NCI-H446 (cell line): Measurements from ENCODE around the gene PSME3.
"Not testable (repeated sequence)": the region's sequence is repeated elsewhere in the genome, so short reads cannot be mapped to it uniquely, and the experiment has no call there.

Source experiments
- DNase-seq, 2 experiments: peaks; one replicate each; lab custom pipeline; 2025; lab: John Stamatoyannopoulos, UW

PSME3 gene

DNA sequence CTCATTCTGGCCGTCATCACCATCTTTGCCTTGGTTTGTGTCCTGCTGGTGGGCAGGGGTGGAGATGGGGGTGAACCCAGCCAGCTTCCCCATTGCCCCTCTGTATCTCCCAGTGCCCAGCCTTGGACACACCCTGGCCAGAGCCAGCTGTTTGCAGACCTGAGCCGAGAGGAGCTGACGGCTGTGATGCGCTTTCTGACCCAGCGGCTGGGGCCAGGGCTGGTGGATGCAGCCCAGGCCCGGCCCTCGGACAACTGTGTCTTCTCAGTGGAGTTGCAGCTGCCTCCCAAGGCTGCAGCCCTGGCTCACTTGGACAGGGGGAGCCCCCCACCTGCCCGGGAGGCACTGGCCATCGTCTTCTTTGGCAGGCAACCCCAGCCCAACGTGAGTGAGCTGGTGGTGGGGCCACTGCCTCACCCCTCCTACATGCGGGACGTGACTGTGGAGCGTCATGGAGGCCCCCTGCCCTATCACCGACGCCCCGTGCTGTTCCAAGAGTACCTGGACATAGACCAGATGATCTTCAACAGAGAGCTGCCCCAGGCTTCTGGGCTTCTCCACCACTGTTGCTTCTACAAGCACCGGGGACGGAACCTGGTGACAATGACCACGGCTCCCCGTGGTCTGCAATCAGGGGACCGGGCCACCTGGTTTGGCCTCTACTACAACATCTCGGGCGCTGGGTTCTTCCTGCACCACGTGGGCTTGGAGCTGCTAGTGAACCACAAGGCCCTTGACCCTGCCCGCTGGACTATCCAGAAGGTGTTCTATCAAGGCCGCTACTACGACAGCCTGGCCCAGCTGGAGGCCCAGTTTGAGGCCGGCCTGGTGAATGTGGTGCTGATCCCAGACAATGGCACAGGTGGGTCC is 18.4 kb downstream of the PSME3 start:
- not testable (repeated sequence) for DNase-seq

DNA sequence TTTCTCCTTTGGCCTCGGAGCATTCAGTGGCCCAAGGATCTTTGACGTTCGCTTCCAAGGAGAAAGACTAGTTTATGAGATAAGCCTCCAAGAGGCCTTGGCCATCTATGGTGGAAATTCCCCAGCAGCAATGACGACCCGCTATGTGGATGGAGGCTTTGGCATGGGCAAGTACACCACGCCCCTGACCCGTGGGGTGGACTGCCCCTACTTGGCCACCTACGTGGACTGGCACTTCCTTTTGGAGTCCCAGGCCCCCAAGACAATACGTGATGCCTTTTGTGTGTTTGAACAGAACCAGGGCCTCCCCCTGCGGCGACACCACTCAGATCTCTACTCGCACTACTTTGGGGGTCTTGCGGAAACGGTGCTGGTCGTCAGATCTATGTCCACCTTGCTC is 19.2 kb downstream of the PSME3 start:
- no peak for DNase-seq

DNA sequence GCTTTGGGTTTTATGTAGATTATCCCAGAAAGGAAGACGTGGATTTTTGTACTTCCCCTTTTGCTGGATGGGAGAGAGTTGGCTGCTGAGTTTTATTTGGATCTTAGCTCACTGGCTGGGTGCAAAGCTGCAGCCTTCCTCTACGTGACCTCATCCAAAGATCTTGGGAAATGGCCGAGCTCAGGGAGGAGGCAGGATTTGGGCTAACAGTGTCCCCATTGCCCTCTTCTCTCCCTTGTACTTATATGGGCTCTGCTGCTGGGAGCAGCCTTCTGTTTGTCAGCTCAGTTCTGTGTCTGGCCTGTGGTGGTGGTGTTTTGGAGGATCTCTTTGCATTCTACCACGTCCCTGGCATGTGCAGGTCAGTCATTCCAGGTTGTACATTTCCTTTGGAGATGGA is 19.8 kb downstream of the PSME3 start:
- no peak for DNase-seq

DNA sequence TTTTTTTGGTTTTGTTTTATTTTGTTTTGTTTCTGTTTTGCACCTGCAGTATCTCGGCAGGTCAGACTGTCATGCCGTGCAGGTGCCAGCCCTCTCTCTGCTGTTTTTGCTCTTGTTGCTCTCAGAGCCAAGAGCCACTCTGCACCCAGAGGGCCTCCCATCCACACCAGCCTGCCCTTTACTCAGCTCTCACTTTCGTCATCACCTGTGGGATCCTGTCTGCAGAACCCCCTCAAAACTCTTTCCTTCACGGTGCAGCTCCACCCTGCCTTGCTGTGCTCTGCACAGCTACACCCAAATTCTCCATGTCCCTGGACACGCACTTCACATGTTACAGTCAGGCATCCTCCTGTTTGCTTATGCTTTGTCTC is 20.4 kb downstream of the PSME3 start:
- DNase-seq: no peak

- DNase-seq: no peak
Observed at GRCh38 chr17:42853968-42854790, 21.0 kb downstream of the PSME3 start.

DNA sequence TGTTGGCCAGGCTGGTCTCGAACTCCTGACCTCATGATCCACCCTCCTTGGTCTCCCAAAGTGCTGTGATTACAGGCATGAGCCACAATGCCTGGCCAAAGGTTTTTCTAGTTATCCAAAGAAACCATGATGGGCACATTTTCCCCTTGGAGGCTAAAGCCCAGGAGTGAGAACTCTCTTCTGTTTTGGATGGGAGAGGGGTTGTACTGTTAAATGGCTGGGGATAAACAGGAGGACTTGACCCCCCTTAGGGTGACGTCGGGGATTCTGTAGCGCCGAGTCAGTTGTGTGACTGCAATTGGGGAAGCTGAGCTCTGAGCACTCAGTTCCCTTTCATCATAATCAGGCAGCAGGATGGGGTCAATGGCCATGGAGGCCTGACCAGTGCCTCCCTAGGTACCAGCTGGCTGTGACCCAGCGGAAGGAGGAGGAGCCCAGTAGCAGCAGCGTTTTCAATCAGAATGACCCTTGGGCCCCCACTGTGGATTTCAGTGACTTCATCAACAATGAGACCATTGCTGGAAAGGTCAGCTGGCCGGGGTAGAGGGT is 21.9 kb downstream of the PSME3 start:
- no peak for DNase-seq

- DNase-seq: not testable (repeated sequence)
Observed at GRCh38 chr17:42856093-42856492, 22.9 kb downstream of the PSME3 start.

GRCh38 chr17:42856516-42856915 is 23.3 kb downstream of the PSME3 start:
- DNase-seq: not testable (repeated sequence)

DNA sequence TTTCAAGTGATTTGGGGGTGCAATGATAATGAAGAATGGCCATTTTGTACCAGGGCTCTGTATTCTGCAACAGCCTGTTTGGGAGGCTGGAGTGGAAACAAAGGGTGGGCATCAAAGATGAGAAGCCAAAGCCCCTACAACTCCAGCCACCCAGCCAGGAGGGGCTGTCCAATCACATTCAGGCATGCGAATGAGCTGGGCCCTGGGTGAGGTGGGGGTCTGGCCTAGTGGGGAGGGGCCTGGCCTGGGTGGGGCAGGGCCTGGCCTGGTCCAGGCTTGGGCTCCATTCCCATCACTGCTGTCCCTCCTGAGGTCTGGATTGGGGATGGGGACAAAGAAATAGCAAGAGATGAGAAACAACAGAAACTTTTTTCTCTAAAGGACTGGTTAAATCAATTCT is 24.2 kb downstream of the PSME3 start:
- DNase-seq: no peak

- no peak for DNase-seq
Observed at GRCh38 chr17:42865638-42866094, 32.5 kb downstream of the PSME3 start.

- DNase-seq: no peak
Observed at GRCh38 chr17:42866216-42866615, 33.0 kb downstream of the PSME3 start.

DNA sequence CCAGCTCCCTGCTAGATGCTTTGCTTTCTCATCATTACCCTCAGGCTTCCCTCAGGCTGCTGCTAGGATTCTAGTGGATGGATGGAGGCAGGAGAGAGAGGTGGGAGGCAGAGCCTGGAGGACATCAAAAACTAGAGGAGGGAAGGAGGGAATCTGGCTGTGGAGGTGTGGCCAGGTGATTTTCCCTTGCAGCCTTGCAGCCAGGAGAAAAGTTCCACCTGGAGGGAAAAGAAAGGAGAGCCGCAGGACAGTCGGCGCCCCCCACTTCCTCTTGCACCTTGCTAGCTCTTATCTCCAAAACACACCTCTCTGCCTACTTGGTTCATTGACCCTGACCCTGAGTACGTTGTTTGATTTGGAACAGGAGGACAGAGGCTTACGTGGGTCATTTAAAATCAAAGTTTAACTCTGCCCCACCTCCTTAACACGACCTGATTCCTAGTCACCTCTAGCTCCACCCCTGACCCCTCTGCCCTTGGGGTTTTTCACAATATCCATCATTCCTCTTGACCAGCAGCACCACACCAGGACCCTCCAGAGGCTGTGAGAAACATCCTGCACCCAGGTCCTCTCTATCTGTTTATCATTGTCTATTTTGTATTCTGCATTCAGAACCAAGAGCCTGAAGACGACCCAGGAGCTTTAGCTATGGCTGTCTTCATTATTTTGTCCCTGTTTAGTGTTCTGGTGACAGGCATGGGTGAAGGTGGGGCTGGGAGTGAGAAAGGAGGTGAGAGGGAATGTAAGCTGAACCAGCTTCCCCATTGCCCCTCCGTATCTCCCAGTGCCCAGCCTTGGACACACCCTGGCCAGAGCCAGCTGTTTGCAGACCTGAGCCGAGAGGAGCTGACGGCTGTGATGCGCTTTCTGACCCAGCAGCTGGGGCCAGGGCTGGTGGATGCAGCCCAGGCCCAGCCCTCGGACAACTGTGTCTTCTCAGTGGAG is 33.7 kb downstream of the PSME3 start:
- DNase-seq: no peak

GRCh38 chr17:42867694-42868261 is 34.6 kb downstream of the PSME3 start:
- DNase-seq: not testable (repeated sequence)

- no peak for DNase-seq
Observed at GRCh38 chr17:42868338-42868737, 35.1 kb downstream of the PSME3 start.

- DNase-seq: no peak
Observed at GRCh38 chr17:42871647-42872046, 38.5 kb downstream of the PSME3 start.

- no peak for DNase-seq
Observed at GRCh38 chr17:42872251-42872965, 39.2 kb downstream of the PSME3 start.

GRCh38 chr17:42873315-42873714 is 40.1 kb downstream of the PSME3 start:
- DNase-seq: no peak

DNA sequence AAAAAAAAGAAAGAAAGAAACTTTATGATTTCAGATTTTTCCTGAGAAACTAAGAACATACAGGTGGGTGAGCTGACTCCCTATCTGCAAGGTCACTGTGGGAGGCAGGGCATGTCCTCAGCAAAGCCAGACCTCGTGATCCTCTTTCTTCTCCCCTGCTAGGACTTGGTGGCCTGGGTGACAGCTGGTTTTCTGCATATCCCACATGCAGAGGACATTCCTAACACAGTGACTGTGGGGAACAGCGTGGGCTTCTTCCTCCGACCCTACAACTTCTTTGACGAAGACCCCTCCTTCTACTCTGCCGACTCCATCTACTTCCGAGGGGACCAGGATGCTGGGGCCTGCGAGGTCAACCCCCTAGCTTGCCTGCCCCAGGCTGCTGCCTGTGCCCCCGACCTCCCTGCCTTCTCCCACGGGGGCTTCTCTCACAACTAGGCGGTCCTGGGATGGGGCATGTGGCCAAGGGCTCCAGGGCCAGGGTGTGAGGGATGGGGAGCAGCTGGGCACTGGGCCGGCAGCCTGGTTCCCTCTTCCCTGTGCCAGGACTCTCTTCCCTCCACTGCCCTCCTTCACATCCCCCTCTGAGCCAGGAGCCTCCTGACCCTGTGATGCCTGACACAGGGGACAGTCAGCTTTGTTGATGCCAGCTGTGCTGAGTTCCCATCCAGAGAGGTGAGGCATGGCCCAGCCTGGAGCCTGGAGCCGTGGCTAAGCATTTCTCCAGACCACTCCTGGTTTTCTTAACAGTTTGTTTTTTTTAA is 40.9 kb downstream of the PSME3 start:
- DNase-seq: not testable (repeated sequence)

GRCh38 chr17:42877037-42877436 is 43.8 kb downstream of the PSME3 start:
- DNase-seq: no peak
